22Rv1 (cell line): ENCODE data around the gene MALRD1.

Experiments used
- ZFX ChIP-seq: fragments of 450-650 bp; IDR thresholded peaks from 2 replicates; pipeline ENCODE4 v1.6.1; 2017; ENCODE audit warnings: antibody characterized with exemption, borderline replicate concordance
- TF ChIP-seq, protein P1 (sequence below): fragments of 450-650 bp; IDR thresholded peaks from 2 replicates; pipeline ENCODE4 v1.5.1; 2017; ENCODE audit warnings: mild to moderate bottlenecking

- TF ChIP-seq ZFX = no peak
- TF ChIP-seq, protein P1, sequence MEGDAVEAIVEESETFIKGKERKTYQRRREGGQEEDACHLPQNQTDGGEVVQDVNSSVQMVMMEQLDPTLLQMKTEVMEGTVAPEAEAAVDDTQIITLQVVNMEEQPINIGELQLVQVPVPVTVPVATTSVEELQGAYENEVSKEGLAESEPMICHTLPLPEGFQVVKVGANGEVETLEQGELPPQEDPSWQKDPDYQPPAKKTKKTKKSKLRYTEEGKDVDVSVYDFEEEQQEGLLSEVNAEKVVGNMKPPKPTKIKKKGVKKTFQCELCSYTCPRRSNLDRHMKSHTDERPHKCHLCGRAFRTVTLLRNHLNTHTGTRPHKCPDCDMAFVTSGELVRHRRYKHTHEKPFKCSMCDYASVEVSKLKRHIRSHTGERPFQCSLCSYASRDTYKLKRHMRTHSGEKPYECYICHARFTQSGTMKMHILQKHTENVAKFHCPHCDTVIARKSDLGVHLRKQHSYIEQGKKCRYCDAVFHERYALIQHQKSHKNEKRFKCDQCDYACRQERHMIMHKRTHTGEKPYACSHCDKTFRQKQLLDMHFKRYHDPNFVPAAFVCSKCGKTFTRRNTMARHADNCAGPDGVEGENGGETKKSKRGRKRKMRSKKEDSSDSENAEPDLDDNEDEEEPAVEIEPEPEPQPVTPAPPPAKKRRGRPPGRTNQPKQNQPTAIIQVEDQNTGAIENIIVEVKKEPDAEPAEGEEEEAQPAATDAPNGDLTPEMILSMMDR = no peak
Measured at GRCh38 chr10:19505320-19506312, 457.0 kb downstream of the MALRD1 start.
